HUDEP-2 (cell line): Measurements from ENCODE around the gene SYCE3.
"Not testable (repeated sequence)": the region's sequence is repeated elsewhere in the genome, so short reads cannot be mapped to it uniquely, and the experiment has no call there.

Source experiments
- DNase-seq, 76 experiments: peaks; one replicate each; lab custom pipeline; 2025; ENCODE audit not compliant: unreplicated experiment in 76 of 76; lab: John Stamatoyannopoulos, UW

The SYCE3 gene

DNA sequence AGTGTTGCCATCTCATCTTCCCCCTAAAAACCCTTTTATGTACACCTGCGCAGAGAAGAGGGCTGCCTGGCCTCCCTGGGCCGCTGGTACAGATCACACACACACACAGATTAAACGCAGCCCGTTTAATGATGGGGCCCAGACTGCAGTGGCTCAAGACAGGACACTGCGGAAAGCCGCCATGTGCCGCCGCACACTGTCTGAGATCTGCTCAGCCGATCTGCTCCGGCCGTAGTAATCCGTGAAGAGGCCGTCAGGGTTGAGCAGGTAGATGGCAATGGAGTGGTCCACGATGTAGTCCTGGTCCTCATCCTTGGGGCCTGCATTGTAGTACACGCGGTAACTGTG lies 39.3 kb downstream of the SYCE3 start:
- DNase-seq = no peak

DNA sequence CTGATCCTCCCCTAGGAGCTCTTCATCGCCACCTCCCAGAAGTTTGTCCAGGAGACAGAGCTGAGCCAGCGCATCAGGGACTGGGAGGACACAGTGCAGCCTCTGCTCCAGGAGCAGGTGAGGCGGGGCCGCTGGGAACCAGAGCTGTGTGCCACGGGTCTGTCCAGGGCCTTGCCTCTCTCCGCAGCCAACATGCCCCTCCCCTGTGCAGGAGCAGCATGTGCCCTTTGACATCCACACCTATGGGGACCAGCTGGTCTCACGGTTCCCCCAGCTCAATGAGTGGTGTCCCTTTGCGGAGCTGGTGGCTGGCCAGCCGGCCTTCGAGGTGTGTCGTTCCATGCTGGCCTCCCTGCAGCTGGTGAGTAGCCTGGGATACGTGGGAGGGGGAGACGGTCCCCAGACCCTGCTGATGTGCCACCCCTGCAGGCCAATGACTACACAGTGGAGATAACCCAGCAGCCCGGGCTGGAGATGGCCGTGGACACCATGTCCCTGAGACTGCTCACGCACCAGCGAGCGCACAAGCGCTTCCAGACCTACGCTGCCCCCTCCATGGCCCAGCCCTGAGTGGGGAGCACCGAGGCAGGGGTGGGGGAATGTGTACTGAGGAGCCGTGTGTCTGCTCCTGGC lies 39.8 kb downstream of the SYCE3 start:
- no peak for DNase-seq

DNA sequence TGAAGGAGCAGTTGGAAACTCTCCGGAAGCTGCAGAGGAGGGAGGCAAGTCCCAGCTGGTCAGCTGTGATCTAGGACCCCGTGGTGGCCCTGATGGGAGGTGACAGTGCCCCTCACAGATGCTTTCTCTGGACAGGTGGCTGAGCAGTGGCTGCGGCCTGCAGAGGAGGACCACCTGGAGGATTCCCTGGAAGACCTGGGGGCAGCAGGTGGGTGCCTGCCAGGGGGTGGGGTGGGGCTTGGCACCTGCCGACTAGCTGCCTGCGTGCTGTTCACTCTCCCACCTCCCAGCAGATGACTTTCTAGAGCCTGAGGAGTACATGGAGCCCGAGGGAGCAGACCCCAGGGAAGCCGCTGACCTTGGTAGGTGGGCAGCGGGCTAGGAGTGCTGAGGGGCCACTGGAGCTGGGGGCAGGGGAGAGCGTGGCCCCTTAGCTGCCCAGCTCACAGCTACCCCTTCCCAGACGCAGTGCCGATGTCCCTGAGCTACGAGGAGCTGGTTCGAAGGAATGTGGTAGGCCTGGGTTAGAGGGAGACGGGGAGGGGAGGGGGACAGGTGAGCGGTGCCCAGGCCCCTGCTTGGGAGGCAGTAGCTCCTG lies 40.4 kb downstream of the SYCE3 start:
- no peak for DNase-seq

DNA sequence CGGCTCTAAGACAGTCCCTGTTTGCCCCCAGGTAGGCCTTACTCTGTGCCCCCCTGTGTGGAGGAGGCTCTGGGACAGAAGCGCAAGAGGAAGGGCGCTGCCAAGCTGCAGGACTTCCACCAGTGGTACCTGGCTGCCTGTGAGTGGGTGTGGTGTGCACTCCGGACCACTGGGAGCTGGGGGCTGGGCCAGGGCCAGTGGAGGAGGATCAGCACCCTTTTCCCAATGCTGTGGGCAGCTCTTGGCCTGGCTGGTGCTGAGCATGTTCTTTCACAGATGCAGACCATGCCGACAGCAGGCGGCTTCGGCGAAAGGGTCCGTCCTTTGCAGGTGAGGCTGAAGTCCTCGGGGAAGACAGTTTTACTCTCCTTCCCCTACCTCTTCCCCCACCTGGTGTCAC lies 41.0 kb downstream of the SYCE3 start:
- no peak for DNase-seq

DNA sequence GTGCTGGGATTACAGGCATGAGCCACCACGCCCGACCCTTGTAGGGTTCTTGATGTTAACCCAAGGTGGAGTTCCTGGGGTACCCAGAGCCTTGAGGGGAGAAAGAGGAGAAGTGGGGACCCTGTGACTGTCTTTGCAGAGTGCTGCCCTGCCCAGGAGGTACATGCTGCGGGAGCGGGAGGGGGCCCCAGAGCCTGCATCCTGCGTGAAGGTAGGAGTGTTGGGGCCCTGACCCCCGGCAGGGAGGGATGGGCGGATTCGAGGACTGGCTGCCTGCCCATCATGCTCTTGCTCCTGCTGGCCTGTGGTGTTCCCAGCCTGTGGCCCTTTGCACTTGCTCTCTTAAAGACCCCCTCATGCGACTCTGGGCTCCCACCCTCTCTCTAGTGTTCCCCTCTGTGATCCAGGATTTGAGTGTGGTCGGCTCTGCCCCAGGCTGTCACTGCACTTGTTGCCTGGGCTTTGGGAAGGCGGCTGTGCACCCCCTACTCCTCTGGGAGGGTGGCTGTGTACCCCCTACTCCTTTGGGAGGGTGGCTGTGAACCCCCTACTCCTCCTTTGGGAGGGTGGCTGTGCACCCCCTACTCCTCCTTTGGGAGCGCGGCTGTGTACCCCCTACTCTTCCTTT lies 41.8 kb downstream of the SYCE3 start:
- no peak for DNase-seq

DNA sequence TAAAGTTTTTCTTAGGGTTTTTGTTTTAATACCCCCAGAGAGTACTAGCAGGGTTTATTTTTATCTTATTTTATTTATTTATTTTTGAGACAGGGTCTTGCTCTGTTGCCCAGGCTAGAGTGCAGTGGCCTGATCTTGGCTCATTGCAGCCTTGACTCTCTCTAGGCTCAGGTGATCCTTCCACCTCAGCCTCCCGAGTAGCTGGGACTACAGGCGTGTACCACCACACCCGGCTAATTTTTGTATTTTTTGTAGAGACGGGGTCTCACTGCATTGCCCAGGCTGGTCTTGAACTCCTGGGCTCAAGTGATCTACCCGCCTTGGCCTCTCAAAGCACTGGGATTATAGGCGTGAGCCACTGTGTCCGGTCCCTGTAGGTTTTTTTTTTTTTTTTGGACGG lies 42.5 kb downstream of the SYCE3 start:
- not testable (repeated sequence) for DNase-seq

DNA sequence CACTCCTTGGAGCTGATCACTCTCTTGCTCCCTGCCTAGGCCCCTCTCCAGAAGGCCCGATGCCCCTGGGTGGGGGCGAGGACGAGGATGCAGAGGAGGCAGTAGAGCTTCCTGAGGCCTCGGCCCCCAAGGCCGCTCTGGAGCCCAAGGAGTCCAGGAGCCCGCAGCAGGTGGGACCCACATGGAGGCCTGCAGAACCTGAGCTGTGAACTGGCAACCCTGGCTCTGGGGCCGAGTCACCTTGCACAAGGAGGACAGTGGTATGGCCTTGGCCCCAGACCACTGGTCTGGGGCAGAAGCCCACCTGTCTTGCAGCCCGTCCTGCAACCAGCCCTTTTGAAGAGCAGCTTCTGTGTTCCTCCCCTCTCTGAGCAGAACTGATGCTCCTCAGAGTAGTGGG lies 43.6 kb downstream of the SYCE3 start:
- no peak for DNase-seq

DNA sequence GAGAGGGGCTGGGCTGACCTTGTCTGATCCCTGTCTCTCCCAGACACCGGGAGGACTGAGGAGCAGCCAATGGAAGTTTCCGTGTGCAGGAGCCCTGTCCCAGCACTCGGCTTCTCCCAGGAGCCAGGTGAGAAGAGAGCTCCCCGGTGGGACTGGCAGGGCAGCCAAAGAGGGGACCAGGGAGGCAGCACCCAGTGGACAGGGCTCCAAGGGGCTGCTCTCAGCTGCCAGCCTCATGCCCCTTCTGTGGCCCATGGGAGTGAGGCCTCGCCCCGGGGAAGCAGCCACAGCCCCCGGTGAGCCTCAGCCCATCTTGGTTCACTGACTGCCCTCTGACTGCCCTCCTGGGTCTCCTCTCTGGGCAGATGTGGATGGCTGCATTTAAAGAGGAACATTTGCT lies 44.1 kb downstream of the SYCE3 start:
- DNase-seq = no peak

DNA sequence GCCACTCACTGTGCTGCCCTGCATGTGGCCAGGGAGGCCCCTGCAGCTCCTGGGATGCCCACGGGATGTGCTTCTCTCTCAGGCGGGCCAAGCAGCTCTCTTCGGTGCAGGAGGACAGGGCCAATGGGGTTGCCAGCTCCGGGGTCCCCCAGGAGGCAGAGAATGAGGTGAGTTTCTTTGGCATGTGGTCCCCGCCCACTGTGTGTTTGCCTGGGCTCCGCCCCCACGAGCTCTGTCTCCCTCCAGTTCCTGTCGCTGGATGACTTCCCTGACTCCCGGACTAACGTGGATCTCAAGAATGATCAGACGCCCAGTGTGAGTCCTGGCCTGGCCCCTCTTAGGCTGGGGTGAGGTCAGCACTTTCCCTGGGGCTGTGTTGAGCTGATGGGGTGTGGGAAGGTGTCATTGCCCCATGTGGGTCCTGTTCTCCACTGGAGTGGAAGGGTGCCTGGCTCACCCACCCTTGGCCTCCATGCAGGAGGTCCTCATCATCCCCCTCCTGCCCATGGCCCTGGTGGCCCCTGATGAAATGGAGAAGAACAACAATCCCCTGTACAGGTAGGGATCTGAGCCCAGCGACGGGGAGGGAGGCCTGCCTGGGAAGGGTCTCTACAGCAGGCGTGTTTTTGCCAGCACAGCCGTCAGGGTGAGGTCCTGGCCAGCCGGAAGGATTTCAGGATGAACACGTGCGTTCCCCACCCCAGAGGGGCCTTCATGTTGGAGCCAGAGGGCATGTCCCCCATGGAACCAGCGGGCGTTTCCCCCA lies 45.0 kb downstream of the SYCE3 start:
- DNase-seq = no peak

DNA sequence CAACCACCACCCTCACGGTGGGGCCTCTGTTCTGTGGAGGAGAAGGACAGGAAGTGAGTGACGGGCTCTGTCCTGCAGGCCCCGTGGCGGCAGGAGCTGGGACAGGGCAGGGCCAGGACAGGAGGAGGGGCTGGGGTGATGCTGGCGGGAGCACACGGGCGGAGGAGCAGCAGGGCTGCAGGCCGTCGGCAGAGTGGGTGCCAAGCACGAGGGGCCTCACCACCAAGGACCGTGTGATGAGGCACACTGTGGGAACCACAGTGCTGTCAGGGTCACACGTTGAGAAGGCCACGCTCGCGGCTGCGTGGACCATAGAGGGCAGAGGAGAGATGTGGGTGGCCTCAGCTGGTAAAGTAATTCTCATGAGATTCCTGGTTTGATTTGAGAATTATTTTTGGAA lies 45.8 kb downstream of the SYCE3 start:
- DNase-seq = no peak

DNA sequence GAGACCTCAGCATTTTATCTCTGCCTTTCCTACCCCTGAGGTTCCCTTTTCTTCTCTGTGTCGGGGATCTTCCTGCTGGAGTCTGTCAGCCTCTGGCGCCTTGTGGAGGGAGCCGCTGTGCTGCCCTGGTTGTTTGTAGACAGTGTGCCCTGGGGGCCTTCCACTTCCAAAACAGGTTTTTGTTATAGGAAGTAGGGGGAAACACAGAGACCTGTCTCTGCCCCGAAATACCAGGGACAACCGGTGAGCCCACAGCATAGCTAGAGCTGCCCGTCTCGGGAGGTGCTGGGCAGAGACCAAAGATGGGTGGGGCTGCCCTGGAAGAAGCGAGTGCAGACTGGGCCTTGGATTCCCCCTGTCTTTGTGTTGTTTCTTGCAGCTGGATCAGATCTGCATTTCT lies 46.7 kb downstream of the SYCE3 start:
- DNase-seq = no peak

DNA sequence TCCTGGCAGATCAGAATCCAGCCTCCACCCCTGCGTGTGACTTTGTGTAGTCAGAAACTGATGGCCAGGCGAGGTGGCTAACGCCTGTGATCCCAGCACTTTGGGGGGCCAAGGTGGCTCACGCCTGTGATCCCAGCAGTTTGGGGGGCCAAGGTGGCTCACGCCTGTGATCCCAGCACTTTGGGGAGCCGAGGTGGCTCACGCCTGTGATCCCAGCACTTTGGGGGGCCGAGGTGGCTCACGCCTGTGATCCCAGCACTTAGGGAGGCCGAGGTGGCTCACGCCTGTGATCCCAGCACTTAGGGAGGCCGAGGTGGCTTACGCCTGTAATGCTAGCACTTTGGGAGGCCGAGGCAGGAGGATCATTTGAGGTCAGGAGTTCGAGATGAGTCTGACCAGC lies 49.5 kb downstream of the SYCE3 start:
- DNase-seq = no peak

DNA sequence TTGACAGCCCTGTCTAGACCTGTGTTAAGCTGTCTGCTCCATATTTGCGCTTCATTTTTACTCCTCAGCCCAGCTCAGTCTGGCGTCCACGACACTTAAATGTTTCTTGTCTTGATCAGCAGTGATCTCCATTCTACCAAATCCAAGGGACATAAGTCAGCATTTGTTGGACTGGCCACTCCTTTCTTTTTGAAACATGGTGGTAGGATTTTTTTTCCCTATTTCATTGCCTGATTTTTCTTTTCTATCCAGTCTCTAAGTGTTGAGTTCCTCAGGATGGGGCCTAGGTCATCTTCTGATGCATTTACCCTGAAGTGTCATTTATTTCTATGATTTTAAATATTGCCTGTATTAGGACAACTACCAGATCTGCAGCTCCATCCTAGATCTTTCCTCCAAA lies 53.8 kb downstream of the SYCE3 start:
- no peak for DNase-seq

DNA sequence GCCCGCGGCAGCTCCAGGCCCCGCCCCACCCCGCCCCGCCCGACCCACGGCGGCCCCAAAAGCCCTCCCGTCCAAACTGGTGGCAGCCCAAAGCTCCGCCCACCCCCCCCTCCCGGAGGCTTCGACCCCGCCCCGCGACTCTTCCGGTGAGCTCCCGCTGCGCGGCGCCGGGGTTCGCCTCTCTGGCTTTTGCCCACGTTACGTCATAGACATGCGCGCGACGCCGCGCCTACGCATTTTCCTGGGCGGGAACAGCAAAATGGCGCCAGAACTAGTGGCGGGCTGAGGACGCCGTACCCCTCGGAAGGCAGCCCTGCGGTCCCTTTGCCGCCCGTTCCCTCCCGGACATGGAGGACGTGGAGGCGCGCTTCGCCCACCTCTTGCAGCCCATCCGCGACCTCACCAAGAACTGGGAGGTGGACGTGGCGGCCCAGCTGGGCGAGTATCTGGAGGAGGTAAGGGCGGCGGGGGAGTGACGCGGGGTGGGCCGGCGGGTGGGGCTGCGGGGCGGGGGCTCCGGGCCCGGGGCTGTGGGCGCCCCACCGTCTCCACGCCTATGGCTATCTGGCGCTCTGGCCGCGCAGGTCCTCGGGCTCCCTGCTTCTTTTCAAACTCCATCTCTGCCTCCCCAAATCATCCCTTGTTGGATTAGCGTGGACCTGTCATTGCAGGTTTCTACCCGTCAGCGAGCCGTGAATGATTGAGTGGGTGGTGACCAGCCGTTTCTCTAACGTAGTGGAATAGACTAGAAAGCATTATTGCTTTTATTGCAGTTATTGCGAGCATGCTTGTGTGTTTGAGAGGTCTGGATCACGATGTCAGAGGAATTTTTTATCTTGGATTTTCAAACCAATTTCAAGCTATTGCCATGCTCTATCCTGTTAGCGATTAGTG lies 54.5 kb downstream of the SYCE3 start, which contains the start of gene NCAPH2:
Gene NCAPH2 (plus strand): TSS at position 234 of the 894 bp plus-strand sequence. CDS start 114 bp downstream, at position 348.
- peak in 70 of 76 experiments; percentile 53 to 100 (median 93) for DNase-seq

DNA sequence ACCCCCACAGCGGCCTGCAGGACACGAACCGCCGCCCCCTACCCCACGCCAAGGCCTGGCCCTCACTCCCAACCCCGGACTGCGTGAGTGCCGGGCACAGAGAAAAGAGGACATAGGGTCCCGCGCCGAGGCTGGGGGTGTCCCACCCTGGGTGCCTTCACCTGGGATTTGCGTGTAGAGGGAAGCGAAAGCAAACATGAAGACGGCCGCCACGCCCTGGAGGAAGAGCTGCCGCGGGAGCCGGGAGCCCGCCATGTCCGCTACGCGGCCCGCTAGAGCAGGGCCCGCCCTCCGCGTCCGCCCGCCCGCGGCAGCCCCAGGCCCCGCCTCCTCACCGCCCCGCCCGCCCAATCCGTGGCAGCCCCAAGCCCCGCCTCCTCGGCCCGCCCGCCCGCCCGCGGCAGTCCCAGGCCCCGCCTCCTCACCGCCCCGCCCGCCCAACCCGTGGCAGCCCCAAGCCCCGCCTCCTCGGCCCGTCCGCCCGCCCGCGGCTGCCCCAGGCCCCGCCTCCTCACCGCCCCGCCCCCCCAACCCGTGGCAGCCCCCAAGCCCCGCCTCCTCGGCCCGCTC lies 55.2 kb downstream of the SYCE3 start, which contains the start of gene LMF2:
Gene LMF2 (minus strand): TSS at position 282 of the 570 bp plus-strand sequence. CDS start 27 bp downstream, at position 255.
- peak in 14 of 76 experiments; percentile 81 to 100 (median 96) for DNase-seq

DNA sequence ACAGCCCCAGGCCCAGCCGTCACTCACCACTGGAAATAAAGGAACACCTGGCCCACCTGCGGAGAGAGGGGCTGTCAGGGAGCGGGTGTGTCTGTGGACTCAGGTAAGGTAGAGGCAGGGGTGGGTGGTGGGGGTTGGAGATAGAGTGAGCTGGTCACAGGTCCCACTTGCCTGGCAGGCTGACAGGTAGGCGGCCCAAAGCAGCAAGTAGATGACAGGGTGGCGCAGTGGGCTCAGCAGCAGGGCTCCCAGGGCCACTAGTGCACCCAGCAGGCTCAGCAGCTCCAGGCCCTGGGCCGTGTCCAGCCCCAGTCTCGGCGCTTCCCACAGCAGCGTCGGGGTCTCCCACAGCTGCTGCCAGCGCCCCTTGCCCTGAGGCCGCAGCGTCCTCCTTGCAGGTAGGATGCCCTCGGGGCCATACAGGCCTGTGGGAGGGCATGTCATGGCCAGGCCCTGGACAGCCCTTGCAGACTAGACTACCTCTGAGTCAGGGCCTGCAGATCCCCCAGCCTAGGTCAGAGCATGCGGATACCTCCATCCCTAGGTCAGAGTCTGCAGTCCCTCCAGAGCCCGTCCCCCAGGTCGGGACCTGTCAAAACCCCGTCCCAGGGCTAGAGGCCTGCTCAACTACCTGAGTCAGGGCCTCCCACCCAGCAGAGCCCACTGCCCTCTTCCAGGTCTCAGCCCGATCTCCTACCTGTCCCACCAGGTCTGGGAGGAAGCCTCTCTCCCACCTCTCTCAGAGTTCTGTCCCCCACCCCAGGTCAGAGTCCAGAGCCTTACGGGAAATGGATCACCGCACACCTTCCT lies 55.9 kb downstream of the SYCE3 start:
- DNase-seq = peak in 4 of 76 experiments; percentile 7 to 39 (median 12)

DNA sequence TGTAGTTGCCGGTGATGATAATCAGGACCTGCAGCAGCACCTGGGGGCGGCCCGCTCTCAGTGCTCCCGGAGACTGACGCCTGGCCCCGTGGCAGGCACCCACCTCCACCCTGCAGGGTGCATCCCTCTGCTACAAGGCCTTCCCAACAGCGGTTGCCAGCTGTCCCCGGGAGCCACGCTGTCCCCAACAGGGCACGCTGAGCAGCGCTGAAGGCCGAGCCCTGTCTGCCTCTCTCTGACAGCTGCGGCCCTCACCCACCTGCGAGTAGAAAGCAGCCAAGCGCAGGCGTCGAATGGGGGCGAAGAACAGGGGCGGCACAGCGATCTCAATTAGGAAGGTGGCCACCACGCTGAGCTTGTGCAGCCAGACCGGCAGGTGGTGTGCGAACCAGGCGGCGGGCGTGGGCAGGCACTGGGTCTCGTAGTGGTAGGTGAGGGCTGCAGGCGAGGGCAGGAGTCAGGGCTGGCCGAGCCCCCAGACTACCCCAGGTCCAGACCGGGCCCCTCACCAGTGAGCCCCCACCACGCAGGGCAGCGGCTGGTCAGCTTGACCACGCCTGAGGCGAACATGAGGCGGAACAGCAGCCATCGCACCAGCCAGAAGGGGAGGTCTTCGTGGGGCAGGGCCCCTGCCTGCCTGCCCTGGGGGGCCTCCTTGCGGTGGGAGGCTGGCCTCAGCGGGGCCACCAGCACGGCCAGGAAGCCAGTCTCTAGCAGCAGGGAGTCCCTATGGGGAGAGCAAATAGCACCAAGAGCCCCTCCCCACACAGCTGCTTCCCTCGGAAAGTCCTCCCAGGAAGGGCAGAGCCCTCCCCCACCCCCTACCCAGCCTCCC lies 56.7 kb downstream of the SYCE3 start:
- no peak for DNase-seq

DNA sequence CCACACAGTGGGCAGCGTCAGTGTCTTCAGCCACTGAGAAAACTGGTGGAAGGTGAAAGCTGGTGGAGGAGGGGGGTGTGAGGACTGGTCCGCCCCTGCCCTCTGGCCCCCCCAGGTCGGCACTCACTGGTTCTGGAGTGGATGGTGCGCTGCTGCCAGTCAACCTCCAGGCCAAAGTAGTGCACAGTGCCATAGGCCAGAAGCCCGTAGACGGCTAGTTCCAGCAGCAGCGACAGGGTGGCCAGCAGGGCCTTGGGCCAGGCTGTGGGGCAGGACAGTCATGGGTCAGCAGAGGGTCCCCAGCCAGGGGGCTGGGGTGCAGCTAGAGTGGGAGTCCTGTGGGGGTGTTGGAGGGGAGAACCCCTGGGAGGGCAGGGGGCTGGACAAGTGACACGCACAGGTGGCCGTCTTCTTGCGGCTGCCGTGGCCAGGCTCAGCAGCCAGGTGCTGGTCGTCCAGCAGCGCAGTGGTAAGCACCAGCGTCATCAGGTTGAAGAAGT lies 57.4 kb downstream of the SYCE3 start:
- no peak for DNase-seq
